Aorta (tissue), 5 donors: ENCODE measurements around the gene SEM1. TPM values are rescaled to one million over a fixed set of nuclear protein-coding genes. Genes with fewer than 3 reads are reported as not detected.
"Not testable (repeated sequence)": the region's sequence is repeated elsewhere in the genome, so short reads cannot be mapped to it uniquely, and the experiment has no call there.

Source experiments
- ATAC-seq: fragments of 200-7000 bp; cut with Tn5 transposase; one replicate; pipeline ENCODE4 v1.9.1; 2022; ENCODE audit warnings: moderate library complexity; ENCODE audit not compliant: low FRiP score
- DNase-seq, 2 donors: peaks; one replicate each; pipeline ENCODE4 v3.0.0-alpha.2; 2020
- H3K27ac ChIP-seq, 2 donors: one replicate each; pipeline ENCODE4 v1.5.1; 2013; ENCODE audit warnings: low read length in 2 of 2, mild to moderate bottlenecking in 2 of 2, moderate library complexity in 2 of 2, control low read depth in 1 of 2, inconsistent platforms in 1 of 2, low read depth in 1 of 2
- H3K27me3 ChIP-seq, 2 donors: one replicate each; pipeline ENCODE4 v1.6.1; 2013; ENCODE audit warnings: control low read depth in 1 of 2, low read length in 1 of 2, mild to moderate bottlenecking in 1 of 2, moderate library complexity in 1 of 2; ENCODE audit not compliant: insufficient read depth in 2 of 2, control insufficient read depth in 1 of 2
- H3K36me3 ChIP-seq, 2 donors: one replicate each; pipeline ENCODE4 v1.6.1; 2013; ENCODE audit warnings: control low read depth in 1 of 2, low read length in 1 of 2, mild to moderate bottlenecking in 1 of 2; ENCODE audit not compliant: insufficient read depth in 2 of 2, control insufficient read depth in 1 of 2
- H3K4me1 ChIP-seq, 2 donors: one replicate each; pipeline ENCODE4 v1.6.1; 2013; ENCODE audit warnings: low read length in 2 of 2, control low read depth in 1 of 2, mild to moderate bottlenecking in 1 of 2, moderate library complexity in 1 of 2; ENCODE audit not compliant: insufficient read depth in 2 of 2, control insufficient read depth in 1 of 2
- H3K4me3 ChIP-seq, 2 donors: one replicate each; pipeline ENCODE4 v1.5.1; 2013; ENCODE audit warnings: low read length in 2 of 2, control low read depth in 1 of 2, mild to moderate bottlenecking in 1 of 2
- H3K9me3 ChIP-seq: one replicate; pipeline ENCODE4 v1.6.1; 2013; ENCODE audit warnings: mild to moderate bottlenecking, low read length; ENCODE audit not compliant: control insufficient read depth
- WGBS, 2 donors: extraction: QIAGEN DNeasy Blood & Tissue Kit; methylation state at CpG; one replicate each; pipeline ENCODE4 v1.1.7; 2013; 5-methylcytosine and 5-hydroxymethylcytosine counted together
- intact Hi-C, 2 donors: fragments of 100-400 bp; cut with DNase I; formaldehyde crosslinking; loops; one replicate each; pipeline versions ENCODE4 v1.14.2 to v1.15.0; 2022
- polyA plus RNA-seq, 2 donors: library from polyadenylated mRNA; stranded (reverse); fragments of 200-250 nt; gene quantifications; one replicate each; pipeline ENCODE4 v1.2.3, GENCODE V29; 2013
- total RNA-seq, 2 donors: library from RNA; stranded (reverse); fragmentation: NEBNext Ultra II Directional; extraction: Animal tissue kit (Norgen Biotek cat#: 25700); gene quantifications; one replicate each; pipeline ENCODE4 v1.2.1, GENCODE V29; 2021
- donor health status: healthy with polysubstance abuse.
- donor health status: Bipolar disorder and iron deficiency.
- donor health status: DM: no; HTN: no; CAD: no.
- donor health status: DM: no; HTN: no; CAD: no.
- donor health status: DM: yes; HTN: yes; CAD: no.

SEM1 gene
- total and polyA plus RNA-seq, 4 donors = 41.8 to 89.8 (median 52.0) TPM

- no peaks in the 10 kb centered on the region for H3K27me3 ChIP-seq
- no peaks in the 10 kb centered on the region for H3K36me3 ChIP-seq
- intact Hi-C loops = loop anchor here in 1 of 2 donors (10.0 kb wide), 1 partner anchor 312 kb away; the partner anchor contains the start of gene DLX5
- DNase-seq (no peak), ATAC-seq (no peak)
- 84 to 86% methylated on average over 3 of the region's 3 CpGs for WGBS, 2 donors
- H3K9me3 ChIP-seq = no peaks in the 10 kb centered on the region
- H3K27ac ChIP-seq = no peak overlapping the region
- no peak overlapping the region for H3K4me3 ChIP-seq
- peaks cover 0 to 4% of the 10 kb centered on the region in 2 donors for H3K4me1 ChIP-seq
Measured at GRCh38 chr7:96713037-96713436, 3.4 kb upstream of the SEM1 start.

GRCh38 chr7:96710544-96710943 is 898 bp upstream of the SEM1 start:
- H3K36me3 ChIP-seq = no peaks in the 10 kb centered on the region
- ATAC-seq (no peak), DNase-seq (no peak)
- no peak overlapping the region for H3K4me3 ChIP-seq
- no peak overlapping the region for H3K27ac ChIP-seq
- H3K27me3 ChIP-seq = no peaks in the 10 kb centered on the region
- intact Hi-C loops = loop anchor here in 1 of 2 donors (10.0 kb wide), 1 partner anchor 314 kb away; the partner anchor contains the start of gene DLX5
- no peaks in the 10 kb centered on the region for H3K9me3 ChIP-seq
- H3K4me1 ChIP-seq = peaks cover 0 to 4% of the 10 kb centered on the region in 2 donors
- WGBS, 2 donors = 96 to 98% methylated on average over 2 of the region's 2 CpGs

- peaks cover 0 to 4% of the 10 kb centered on the region in 2 donors for H3K4me1 ChIP-seq
- H3K27ac ChIP-seq = no peak overlapping the region
- H3K9me3 ChIP-seq = no peaks in the 10 kb centered on the region
- intact Hi-C loops = loop anchor here in 1 of 2 donors (10.0 kb wide), 1 partner anchor 316 kb away; the partner anchor contains the start of gene DLX5
- ATAC-seq = no peak
- WGBS, 2 donors = 47 to 54% methylated on average over 5 of the region's 5 CpGs
- peak overlapping the region; percentile 72 to 85 for H3K4me3 ChIP-seq
- H3K27me3 ChIP-seq = no peaks in the 10 kb centered on the region
- DNase-seq = no peak
- no peaks in the 10 kb centered on the region for H3K36me3 ChIP-seq
Measured at GRCh38 chr7:96708872-96709271, 774 bp downstream of the SEM1 start.

GRCh38 chr7:96707901-96708774 is 1.5 kb downstream of the SEM1 start:
- ATAC-seq (no peak), DNase-seq (no peak)
- WGBS, 2 donors = 87 to 94% methylated on average over 4 of the region's 4 CpGs
- Histone ChIP-seq H3K4me3 (peak overlapping the region in 1 of 2 donors; percentile 72), H3K36me3 (no peaks in the 10 kb centered on the region), H3K27me3 (no peaks in the 10 kb centered on the region), H3K4me1 (peaks cover 0 to 4% of the 10 kb centered on the region in 2 donors), H3K9me3 (no peaks in the 10 kb centered on the region), H3K27ac (no peak overlapping the region)
- intact Hi-C loops = loop anchor here in 1 of 2 donors (10.0 kb wide), 1 partner anchor 317 kb away; the partner anchor contains the start of gene DLX5

GRCh38 chr7:96701258-96701657 is 8.4 kb downstream of the SEM1 start:
- no peaks in the 10 kb centered on the region for H3K36me3 ChIP-seq
- WGBS, 2 donors = 86% methylated on average over 3 of the region's 3 CpGs
- intact Hi-C loops = loop anchor here in 1 of 2 donors (10.0 kb wide), 1 partner anchor 324 kb away; the partner anchor contains the start of gene DLX5

GRCh38 chr7:96700516-96700915 is 9.1 kb downstream of the SEM1 start:
- no peak overlapping the region for H3K27ac ChIP-seq
- H3K9me3 ChIP-seq = no peaks in the 10 kb centered on the region
- DNase-seq = no peak
- 95 to 98% methylated on average over 2 of the region's 2 CpGs for WGBS, 2 donors
- H3K27me3 ChIP-seq = no peaks in the 10 kb centered on the region
- no peak for ATAC-seq
- no peaks in the 10 kb centered on the region for H3K4me1 ChIP-seq
- no peak overlapping the region for H3K4me3 ChIP-seq
- intact Hi-C loops = loop anchor here in 1 of 2 donors (10.0 kb wide), 1 partner anchor 324 kb away; the partner anchor contains the start of gene DLX5
- H3K36me3 ChIP-seq = no peaks in the 10 kb centered on the region

More at GRCh38 chr7:96701258-96701657, 8.4 kb downstream of the SEM1 start:
- H3K27ac ChIP-seq = no peak overlapping the region
- no peaks in the 10 kb centered on the region for H3K9me3 ChIP-seq
- DNase-seq = no peak
- H3K4me1 ChIP-seq = no peaks in the 10 kb centered on the region
- ATAC-seq = no peak
- no peaks in the 10 kb centered on the region for H3K27me3 ChIP-seq
- H3K4me3 ChIP-seq = no peak overlapping the region

- intact Hi-C loops = no loop called here
- Histone ChIP-seq H3K27me3 (no peaks in the 10 kb centered on the region), H3K36me3 (no peaks in the 10 kb centered on the region), H3K4me1 (no peaks in the 10 kb centered on the region), H3K4me3 (no peak overlapping the region), H3K9me3 (no peaks in the 10 kb centered on the region), H3K27ac (no peak overlapping the region)
- no peak for DNase-seq
- WGBS, 2 donors = 91 to 94% methylated on average over 4 of the region's 4 CpGs
- no peak for ATAC-seq
Measured at GRCh38 chr7:96699219-96699871, 10.3 kb downstream of the SEM1 start.

GRCh38 chr7:96698449-96698848 is 11.2 kb downstream of the SEM1 start:
- 91 to 93% methylated on average over 7 of the region's 7 CpGs for WGBS, 2 donors
- H3K4me3 ChIP-seq, H3K4me1 ChIP-seq, H3K9me3 ChIP-seq, H3K27ac ChIP-seq, DNase-seq, ATAC-seq, H3K27me3 ChIP-seq, H3K36me3 ChIP-seq, intact Hi-C loops: not testable (repeated sequence)
